ENCODE measurements around the gene LTBR.

Gene LTBR

GRCh38 chr12:6345319-6346091, 38.5 kb upstream of the LTBR start:
- TF ChIP-seq CTCF (IDR thresholded peaks at IDR 0.05) = no peak

GRCh38 chr12:6346235-6346832, 37.6 kb upstream of the LTBR start:
- no peak for TF ChIP-seq CTCF (IDR thresholded peaks at IDR 0.05)

GRCh38 chr12:6346942-6347341, 37.0 kb upstream of the LTBR start:
- TF ChIP-seq CTCF (IDR thresholded peaks at IDR 0.05) = no peak

- TF ChIP-seq CTCF (IDR thresholded peaks at IDR 0.05) = no peak
These were observed 36.3 kb upstream of the LTBR start for GRCh38 chr12:6347367-6348338.

- no peak for TF ChIP-seq CTCF (IDR thresholded peaks at IDR 0.05)
These were observed 32.3 kb upstream of the LTBR start for GRCh38 chr12:6351622-6352021.

GRCh38 chr12:6352193-6353173, 31.5 kb upstream of the LTBR start:
- TF ChIP-seq CTCF (IDR thresholded peaks at IDR 0.05) = no peak
